GM12865 (cell line): ENCODE results near the gene CACNG6.

Experiments used
- DNase-seq: peaks from one replicate; pipeline ENCODE4 v3.0.0; 2010; ENCODE audit warnings: low read depth
- H3K4me3 ChIP-seq: 2 replicates; pipeline ENCODE4 v1.5.1; 2011; ENCODE audit warnings: mild to moderate bottlenecking, low read depth, low read length, control low read depth
- TF ChIP-seq, protein P1 (sequence below): IDR thresholded peaks from 2 replicates; pipeline ENCODE4 v1.5.1; 2011; ENCODE audit warnings: low read length, control low read depth, low read depth, inconsistent platforms; ENCODE audit not compliant: insufficient read depth; ENCODE audit errors: missing control alignments

CACNG6 gene

DNA sequence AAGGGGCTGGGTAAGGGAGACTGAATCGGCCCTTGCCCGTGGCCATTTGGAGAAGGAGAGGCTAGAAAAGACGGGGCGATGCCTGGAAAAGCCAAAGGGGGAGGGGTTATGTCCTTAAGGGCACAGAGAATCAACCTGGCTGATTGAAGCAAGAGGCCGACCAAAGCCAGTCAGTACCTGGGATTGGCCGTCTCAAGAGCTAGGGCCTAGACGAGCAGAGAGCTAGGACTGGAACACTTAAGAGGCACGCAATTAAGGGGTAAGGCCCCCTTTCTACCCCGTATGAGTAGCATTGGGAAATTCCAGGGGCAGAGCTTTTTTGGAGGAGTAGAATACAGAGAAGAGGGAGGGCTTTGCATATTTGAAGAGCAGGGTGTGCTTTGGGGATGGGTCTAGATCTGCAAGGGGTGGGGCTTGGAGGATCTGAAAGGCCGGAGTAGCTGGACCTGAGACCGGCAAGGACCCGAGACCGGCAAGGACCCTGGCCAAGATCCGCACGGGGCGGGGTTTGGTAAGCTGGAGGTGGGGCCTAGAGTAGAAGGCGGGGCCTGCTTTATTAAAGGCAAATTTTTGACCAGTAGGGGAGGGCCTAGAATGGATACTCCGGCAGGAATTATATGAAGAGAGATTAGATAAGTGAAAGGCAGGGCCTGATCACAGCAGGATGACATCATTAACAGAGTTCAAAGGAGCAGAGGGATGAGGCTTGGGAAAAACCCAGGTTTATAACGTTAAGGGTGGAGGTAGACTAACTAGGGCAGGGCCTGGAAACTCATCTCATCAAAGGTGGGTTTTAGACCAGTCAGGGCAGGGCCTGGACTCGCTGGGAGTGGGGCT, 10.7 kb upstream of the CACNG6 start:
- DNase-seq, result no peak
- H3K4me3 ChIP-seq, result no peak overlapping the region
- TF ChIP-seq, protein P1, sequence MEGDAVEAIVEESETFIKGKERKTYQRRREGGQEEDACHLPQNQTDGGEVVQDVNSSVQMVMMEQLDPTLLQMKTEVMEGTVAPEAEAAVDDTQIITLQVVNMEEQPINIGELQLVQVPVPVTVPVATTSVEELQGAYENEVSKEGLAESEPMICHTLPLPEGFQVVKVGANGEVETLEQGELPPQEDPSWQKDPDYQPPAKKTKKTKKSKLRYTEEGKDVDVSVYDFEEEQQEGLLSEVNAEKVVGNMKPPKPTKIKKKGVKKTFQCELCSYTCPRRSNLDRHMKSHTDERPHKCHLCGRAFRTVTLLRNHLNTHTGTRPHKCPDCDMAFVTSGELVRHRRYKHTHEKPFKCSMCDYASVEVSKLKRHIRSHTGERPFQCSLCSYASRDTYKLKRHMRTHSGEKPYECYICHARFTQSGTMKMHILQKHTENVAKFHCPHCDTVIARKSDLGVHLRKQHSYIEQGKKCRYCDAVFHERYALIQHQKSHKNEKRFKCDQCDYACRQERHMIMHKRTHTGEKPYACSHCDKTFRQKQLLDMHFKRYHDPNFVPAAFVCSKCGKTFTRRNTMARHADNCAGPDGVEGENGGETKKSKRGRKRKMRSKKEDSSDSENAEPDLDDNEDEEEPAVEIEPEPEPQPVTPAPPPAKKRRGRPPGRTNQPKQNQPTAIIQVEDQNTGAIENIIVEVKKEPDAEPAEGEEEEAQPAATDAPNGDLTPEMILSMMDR, result no peak

DNA sequence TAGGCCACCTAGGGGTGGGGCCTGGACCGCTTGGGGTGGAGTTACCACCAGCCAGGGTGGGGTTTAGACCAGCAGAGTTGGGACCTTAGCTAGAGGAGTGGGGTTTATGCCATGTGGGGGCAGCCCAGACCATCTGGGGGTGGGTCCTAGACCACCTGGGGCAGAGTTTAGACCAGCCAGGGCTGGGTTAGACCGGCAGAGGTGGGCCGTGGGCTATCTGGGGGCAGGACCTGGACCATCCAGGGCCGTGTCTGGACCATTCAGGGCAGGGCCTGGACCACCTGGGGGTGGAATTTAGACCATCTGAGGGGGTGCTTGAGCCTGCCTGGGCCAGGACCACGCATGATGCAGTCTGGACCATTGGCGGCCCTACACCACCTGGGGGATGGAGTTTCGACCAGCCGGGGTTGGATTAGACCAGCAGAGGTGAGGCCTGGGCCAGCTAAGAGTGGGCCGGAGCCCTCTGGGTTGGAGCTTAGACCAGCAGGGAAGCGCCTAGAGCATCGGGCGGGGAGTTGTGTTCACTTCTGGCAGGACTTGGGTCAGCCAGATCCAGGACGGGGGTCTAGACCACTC, 10.0 kb upstream of the CACNG6 start:
- TF ChIP-seq, protein P1, result no peak
- no peak overlapping the region for H3K4me3 ChIP-seq

DNA sequence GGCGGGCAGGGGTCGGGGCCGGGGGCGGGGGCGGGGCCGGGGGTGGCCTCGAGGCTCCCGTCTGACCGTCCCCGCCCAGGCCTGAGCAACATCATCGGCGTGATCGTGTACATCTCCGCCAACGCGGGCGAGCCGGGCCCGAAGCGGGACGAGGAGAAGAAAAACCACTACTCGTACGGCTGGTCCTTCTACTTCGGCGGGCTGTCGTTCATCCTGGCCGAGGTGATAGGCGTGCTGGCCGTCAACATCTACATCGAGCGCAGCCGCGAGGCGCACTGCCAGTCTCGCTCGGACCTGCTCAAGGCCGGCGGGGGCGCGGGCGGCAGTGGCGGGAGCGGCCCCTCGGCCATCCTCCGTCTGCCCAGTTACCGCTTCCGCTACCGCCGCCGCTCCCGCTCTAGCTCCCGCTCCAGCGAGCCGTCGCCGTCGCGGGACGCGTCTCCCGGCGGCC, 9.4 kb upstream of the CACNG6 start:
- H3K4me3 ChIP-seq, result no peak overlapping the region

More for the DNA sequence above, 10.0 kb upstream of the CACNG6 start:
- no peak for DNase-seq

DNA sequence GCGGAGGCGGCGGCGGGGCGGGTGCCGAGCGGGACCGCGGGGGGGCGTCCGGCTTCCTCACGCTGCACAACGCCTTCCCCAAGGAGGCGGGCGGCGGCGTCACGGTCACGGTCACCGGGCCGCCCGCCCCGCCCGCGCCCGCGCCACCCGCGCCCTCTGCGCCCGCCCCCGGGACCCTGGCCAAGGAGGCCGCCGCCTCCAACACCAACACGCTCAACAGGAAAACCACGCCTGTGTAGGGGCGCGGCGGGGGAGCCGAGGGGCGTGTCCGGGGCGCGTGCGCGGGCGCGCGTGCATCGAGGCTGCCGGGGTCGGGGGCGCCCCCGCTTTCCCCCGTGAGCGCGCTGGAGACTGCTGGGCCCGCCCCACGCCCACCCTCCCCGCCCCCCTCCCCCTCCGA, 8.8 kb upstream of the CACNG6 start:
- DNase-seq, result no peak
- TF ChIP-seq, protein P1, result no peak
- H3K4me3 ChIP-seq, result no peak overlapping the region

More for the DNA sequence above, 9.4 kb upstream of the CACNG6 start:
- no peak for DNase-seq
- TF ChIP-seq, protein P1, result no peak

DNA sequence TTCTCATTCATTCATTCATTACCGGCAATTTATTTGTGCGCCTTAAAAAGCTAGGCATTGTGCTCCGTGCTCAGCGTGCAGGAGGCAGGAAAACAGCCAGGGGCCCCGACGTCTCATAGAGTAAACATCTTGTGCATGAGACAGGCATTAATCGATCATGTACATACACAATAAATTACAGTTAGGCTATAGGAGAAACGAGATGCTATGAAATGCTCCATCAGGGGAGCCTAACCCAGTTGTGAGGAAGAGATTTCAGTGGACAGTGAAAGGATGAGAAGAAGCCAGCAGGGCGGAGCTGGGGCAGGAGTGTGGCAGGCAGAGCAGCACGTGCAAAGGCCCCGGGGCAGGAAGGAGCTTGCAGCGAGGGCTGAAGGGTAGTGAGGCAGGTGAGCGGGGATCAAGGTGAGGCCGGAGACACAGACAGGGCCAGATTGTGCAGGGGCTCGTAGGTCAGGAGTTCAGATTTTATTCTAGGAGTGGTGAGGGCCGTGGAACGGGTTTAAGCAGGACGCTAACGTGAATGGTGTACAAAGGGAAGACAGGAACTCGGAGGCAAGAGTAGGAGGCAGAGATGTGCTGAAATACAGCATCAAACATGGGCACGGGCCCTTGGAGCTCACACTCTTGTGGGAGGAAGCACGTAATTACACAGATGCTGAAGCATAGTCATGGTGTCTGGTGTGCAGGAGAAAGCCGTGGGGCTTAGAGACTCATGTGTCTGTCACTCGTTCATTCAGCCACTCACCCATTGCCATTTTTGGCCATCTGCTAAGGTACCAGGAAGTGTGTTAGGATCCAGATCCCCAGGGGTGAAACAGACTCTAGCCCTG, 7.8 kb upstream of the CACNG6 start:
- H3K4me3 ChIP-seq, result no peak overlapping the region
- TF ChIP-seq, protein P1, result no peak
- DNase-seq, result no peak

DNA sequence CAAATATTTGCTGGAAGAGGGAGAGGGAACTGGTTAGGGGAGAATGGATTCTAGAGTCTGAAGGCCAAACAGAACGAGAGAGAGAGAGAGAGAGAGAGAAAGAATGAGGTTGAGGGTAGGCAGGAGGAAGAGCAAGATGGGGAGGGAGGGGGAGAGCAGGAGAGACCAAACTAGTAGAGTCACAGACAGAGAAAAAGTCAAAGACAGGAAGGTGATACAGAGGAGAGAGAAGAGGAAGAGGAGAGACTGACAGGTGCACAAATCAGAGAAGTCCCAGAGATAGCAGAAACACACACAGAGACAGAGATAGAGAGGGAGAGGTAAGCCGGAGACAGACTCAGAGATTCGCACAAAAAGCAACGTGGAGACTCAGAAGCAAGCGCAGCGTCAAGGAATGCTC, 5.6 kb upstream of the CACNG6 start:
- TF ChIP-seq, protein P1, result no peak
- DNase-seq, result no peak
- no peak overlapping the region for H3K4me3 ChIP-seq
